ENCODE data around the gene PHF20. TPM values are rescaled to one million over a fixed set of nuclear protein-coding genes. Genes with fewer than 3 reads are reported as not detected.
A peak's percentile ranks its signal among the peaks of the same experiment; 100 is the strongest.

Gene PHF20
- total RNA-seq, 1 donor from 2014 or later: 76.1 TPM

GRCh38 chr20:35806075-35806474, 34.3 kb downstream of the PHF20 start:
- Mint-ChIP-seq H3K9me3 (ENCODE audit: unreplicated experiment) (peaks cover under 1% of the 10 kb centered on the region), H3K4me3 (ENCODE audit: unreplicated experiment) (no peak overlapping the region), H3K27ac (ENCODE audit: unreplicated experiment) (no peak overlapping the region), H3K36me3 (ENCODE audit: unreplicated experiment) (no peaks in the 10 kb centered on the region), H3K4me1 (ENCODE audit: low read depth, unreplicated experiment) (peaks cover 8% of the 10 kb centered on the region), H3K27me3 (ENCODE audit: unreplicated experiment) (peaks cover under 1% of the 10 kb centered on the region)
- TF ChIP-seq, protein P1, sequence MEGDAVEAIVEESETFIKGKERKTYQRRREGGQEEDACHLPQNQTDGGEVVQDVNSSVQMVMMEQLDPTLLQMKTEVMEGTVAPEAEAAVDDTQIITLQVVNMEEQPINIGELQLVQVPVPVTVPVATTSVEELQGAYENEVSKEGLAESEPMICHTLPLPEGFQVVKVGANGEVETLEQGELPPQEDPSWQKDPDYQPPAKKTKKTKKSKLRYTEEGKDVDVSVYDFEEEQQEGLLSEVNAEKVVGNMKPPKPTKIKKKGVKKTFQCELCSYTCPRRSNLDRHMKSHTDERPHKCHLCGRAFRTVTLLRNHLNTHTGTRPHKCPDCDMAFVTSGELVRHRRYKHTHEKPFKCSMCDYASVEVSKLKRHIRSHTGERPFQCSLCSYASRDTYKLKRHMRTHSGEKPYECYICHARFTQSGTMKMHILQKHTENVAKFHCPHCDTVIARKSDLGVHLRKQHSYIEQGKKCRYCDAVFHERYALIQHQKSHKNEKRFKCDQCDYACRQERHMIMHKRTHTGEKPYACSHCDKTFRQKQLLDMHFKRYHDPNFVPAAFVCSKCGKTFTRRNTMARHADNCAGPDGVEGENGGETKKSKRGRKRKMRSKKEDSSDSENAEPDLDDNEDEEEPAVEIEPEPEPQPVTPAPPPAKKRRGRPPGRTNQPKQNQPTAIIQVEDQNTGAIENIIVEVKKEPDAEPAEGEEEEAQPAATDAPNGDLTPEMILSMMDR (IDR thresholded peaks at IDR 0.05; ENCODE audit: partially characterized antibody, unreplicated experiment): no peak
- DNase-seq: no peak

DNA sequence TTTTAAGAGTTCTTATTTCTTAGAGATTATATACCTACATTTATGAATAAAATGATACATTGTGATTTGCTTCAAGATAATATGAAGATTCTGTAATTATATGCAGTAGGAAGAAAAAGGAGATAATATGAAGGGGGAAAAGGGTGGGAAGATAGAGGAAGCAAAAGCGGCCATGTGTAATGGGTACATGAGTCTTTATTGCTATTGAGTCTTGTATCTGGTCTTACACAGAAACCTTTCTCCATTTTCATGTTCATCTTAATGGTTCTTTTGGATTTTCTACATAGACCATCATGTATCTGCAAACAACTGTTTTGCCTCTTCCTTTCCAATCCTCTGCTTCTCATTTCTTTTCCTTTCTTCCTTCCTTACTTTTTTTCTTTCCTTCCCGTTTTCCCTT, 36.1 kb downstream of the PHF20 start:
- H3K4me3 Mint-ChIP-seq (ENCODE audit: unreplicated experiment): no peak overlapping the region
- DNase-seq: no peak
- TF ChIP-seq, protein P1 (IDR thresholded peaks at IDR 0.05; ENCODE audit: partially characterized antibody, unreplicated experiment): no peak
- peaks cover 1% of the 10 kb centered on the region for H3K9me3 Mint-ChIP-seq (ENCODE audit: unreplicated experiment)
- no peaks in the 10 kb centered on the region for H3K27me3 Mint-ChIP-seq (ENCODE audit: unreplicated experiment)
- peaks cover 2% of the 10 kb centered on the region for H3K4me1 Mint-ChIP-seq (ENCODE audit: low read depth, unreplicated experiment)
- peak overlapping the region; percentile 46 for H3K27ac Mint-ChIP-seq (ENCODE audit: unreplicated experiment)
- H3K36me3 Mint-ChIP-seq (ENCODE audit: unreplicated experiment): no peaks in the 10 kb centered on the region

GRCh38 chr20:35820715-35821114, 48.9 kb downstream of the PHF20 start:
- H3K27ac Mint-ChIP-seq (ENCODE audit: unreplicated experiment): peak overlapping the region; percentile 67
- H3K36me3 Mint-ChIP-seq (ENCODE audit: unreplicated experiment): no peaks in the 10 kb centered on the region
- peak overlapping the region; percentile 18 for H3K4me3 Mint-ChIP-seq (ENCODE audit: unreplicated experiment)
- peaks cover 27% of the 10 kb centered on the region for H3K4me1 Mint-ChIP-seq (ENCODE audit: low read depth, unreplicated experiment)
- peaks cover 6% of the 10 kb centered on the region for H3K27me3 Mint-ChIP-seq (ENCODE audit: unreplicated experiment)
- DNase-seq: no peak
- TF ChIP-seq, protein P1 (IDR thresholded peaks at IDR 0.05; ENCODE audit: partially characterized antibody, unreplicated experiment): no peak
- peaks cover 10% of the 10 kb centered on the region for H3K9me3 Mint-ChIP-seq (ENCODE audit: unreplicated experiment)

DNA sequence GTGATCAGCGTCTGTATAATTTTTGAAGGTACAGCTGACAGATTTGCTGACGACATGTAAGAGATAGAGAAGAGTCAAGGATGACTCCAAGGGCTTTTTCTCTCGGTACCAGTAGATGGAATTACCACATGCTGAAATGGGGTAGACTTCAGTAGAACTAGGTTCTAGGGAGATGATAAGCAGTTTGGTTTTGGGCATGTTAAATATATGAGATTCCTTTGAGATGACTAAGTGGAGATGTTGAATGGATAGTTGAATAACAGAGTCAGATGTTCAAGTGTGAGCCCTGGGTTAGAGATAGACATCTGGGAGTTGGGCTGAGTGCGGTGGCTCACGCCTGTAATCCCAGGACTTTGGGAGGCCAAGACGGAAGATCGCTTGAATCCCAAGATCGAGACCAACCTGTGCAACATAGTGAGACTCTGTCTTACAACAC, 50.0 kb downstream of the PHF20 start:
- Mint-ChIP-seq H3K36me3 (ENCODE audit: unreplicated experiment) (no peaks in the 10 kb centered on the region), H3K27ac (ENCODE audit: unreplicated experiment) (peak overlapping the region; percentile 19), H3K4me3 (ENCODE audit: unreplicated experiment) (peak overlapping the region; percentile 43), H3K4me1 (ENCODE audit: low read depth, unreplicated experiment) (peaks cover 27% of the 10 kb centered on the region), H3K27me3 (ENCODE audit: unreplicated experiment) (peaks cover 8% of the 10 kb centered on the region), H3K9me3 (ENCODE audit: unreplicated experiment) (peaks cover 10% of the 10 kb centered on the region)
- TF ChIP-seq, protein P1 (IDR thresholded peaks at IDR 0.05; ENCODE audit: partially characterized antibody, unreplicated experiment): no peak
- no peak for DNase-seq

DNA sequence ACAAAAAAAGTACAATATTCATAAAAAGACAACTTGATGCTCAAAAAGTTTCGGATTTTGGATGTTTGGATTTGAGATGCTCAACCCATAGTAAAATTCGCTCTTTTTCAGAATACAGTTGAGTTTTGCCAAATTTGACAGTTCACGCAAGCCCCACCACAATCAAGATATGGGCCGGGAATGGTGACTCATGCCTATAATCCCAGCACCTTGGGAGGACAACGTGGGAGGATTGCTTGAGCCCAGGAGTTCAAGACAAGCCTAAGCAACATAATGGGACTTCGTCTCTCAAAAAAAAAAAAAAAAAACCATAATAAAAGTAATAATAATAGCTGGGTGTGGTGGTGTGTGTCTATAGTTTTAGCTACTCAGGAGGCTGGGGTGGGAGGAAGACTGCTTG, 51.3 kb downstream of the PHF20 start:
- TF ChIP-seq, protein P1 (IDR thresholded peaks at IDR 0.05; ENCODE audit: partially characterized antibody, unreplicated experiment): no peak
- Mint-ChIP-seq H3K9me3 (ENCODE audit: unreplicated experiment) (peaks cover 10% of the 10 kb centered on the region), H3K27me3 (ENCODE audit: unreplicated experiment) (peaks cover 8% of the 10 kb centered on the region), H3K4me1 (ENCODE audit: low read depth, unreplicated experiment) (peaks cover 28% of the 10 kb centered on the region), H3K4me3 (ENCODE audit: unreplicated experiment) (no peak overlapping the region), H3K27ac (ENCODE audit: unreplicated experiment) (no peak overlapping the region), H3K36me3 (ENCODE audit: unreplicated experiment) (no peaks in the 10 kb centered on the region)
- no peak for DNase-seq
